GM12892 (cell line): ENCODE measurements around the gene WFDC1.

Source experiments
- DNase-seq: peaks from one replicate; pipeline ENCODE4 v3.0.0; 2011; ENCODE audit not compliant: insufficient read length
- FAIRE-seq: peaks from 2 replicates; lab custom pipeline; 2011; peaks lifted over from hg19 to GRCh38; lab: Jason Lieb, UNC
- POLR2A ChIP-seq: IDR thresholded peaks from 2 replicates; pipeline ENCODE4 v1.6.1; 2011; ENCODE audit warnings: low read depth, low read length, control low read depth
- POLR2AphosphoS5 ChIP-seq: IDR thresholded peaks from 2 replicates; pipeline ENCODE4 v1.6.1; 2011; ENCODE audit warnings: low read depth, low read length, control low read depth
- TAF1 ChIP-seq: IDR thresholded peaks from 2 replicates; pipeline ENCODE4 v1.6.1; 2011; ENCODE audit warnings: low read depth, mild to moderate bottlenecking, control low read depth, low read length, borderline replicate concordance

The WFDC1 gene

DNA sequence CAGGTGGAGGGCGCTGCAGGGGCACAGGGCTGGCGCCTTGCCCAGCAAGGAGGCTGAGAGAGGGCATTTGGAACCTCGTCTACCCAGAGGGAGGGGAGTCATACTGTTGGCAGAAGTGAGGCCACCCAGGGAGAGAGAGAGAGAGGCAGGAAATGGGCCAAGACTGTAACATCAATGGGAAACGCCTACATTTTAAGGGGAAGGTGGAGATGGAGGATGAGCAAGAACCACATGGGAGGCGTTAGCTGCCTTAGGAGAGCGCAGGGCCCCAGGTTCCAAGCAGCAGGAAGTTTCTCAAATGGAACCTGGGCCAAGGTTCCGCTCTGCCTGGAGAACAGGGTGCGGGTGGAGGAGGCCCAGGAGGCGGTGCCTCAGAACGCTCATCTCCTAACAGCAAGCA, 2.7 kb upstream of the WFDC1 start:
- TF ChIP-seq POLR2A (no peak), TAF1 (no peak), POLR2AphosphoS5 (no peak)
- FAIRE-seq (no peak), DNase-seq (no peak)

DNA sequence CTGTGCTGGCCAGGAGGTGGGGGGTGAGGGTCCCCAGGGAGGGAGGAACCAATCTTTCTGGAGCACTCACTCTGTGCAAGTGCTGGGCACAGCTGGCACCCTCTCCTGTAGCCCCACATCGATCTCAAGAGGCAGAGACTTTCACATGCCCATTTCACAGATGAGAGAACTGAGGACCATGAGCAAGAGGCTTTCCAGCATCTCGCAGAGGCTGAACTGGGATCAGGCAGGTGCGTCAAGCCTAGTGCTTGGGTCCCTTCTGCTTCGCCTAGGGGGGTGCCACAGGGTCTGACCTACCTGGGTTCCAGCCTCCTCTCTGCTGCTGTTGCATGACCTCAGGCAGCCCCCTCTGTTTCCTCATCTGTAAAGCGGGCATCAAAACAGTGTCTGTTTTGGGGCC, 1.3 kb upstream of the WFDC1 start:
- DNase-seq (no peak), FAIRE-seq (no peak)
- no peak for TF ChIP-seq POLR2A
- TF ChIP-seq TAF1, result no peak
- no peak for TF ChIP-seq POLR2AphosphoS5

- DNase-seq (no peak), FAIRE-seq (no peak)
- TF ChIP-seq TAF1 (no peak), POLR2AphosphoS5 (no peak), POLR2A (no peak)
Measured at GRCh38 chr16:84294117-84294516, 561 bp upstream of the WFDC1 start.

- no peak for FAIRE-seq
- no peak for TF ChIP-seq TAF1
- TF ChIP-seq POLR2AphosphoS5, result no peak
- no peak for TF ChIP-seq POLR2A
Measured at GRCh38 chr16:84295203-84295860, 654 bp downstream of the WFDC1 start.

DNA sequence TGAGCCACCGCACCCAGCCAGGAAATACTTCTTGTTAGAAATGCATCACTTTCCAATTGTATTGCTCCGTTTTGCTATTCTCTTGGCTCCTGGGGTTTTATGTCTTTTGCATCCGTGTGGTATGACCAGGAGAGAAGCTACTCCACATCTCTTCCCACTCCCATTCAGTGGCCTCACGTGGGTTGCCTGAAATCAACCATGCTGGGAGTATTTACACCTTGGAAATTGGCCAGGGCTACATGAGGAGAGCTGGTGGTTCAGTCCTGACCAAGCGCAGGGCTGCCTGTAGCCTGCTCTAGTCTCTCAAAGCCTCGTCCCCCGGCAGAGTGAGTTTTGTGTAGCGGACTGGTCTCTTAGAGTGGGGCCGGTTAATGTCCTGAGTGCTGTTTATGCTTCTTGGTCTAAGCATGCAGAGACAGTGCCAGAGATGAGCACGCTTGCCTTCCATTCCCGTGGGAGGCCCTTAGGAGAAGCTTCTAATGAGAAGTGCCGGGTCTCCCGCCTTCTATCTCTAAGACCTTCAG, 3.8 kb downstream of the WFDC1 start:
- no peak for TF ChIP-seq POLR2A
- no peak for TF ChIP-seq POLR2AphosphoS5
- no peak for TF ChIP-seq TAF1
- FAIRE-seq, result no peak
- no peak for DNase-seq

More at GRCh38 chr16:84295203-84295860, 654 bp downstream of the WFDC1 start:
- no peak for DNase-seq

DNA sequence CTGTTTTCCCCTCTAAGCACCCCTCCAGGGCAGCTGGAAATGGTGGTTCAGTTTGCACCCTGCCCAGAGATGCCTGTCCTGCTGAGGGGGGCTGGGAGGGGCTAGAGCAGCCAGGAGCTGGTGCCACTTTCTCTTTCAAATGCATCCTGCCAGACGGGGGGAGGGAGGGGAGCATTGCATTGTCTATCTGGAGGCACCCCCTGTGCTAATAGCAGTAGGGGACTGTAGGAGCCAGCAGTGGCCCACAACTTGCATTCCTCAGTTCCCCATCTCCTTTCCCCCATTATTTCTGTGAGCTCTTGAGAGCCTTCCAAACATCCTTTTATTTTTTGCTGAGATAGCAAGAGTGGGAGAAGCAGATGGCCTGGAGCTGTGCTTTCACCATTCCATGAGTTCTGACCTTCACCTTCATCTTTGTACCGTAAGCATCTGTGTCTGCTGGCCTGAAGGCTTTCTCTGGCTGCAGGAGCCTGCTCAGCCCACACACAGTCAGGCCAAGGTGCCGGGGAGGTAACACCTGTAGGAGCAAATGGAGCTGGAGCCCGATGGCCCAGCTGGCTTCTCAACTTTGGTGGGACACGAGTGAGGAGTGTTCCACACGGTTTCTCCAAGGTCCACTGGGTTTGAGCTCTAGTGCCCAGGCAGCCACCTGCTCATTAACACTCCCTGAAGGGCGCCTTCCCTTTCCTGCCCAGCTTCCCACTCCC, 5.2 kb downstream of the WFDC1 start:
- FAIRE-seq (no peak), DNase-seq (no peak)
- no peak for TF ChIP-seq TAF1
- TF ChIP-seq POLR2A, result no peak
- no peak for TF ChIP-seq POLR2AphosphoS5

- TF ChIP-seq TAF1 (no peak), POLR2AphosphoS5 (no peak), POLR2A (no peak)
- DNase-seq, result no peak
- FAIRE-seq, result no peak
Measured at GRCh38 chr16:84302111-84302954, 7.7 kb downstream of the WFDC1 start.

DNA sequence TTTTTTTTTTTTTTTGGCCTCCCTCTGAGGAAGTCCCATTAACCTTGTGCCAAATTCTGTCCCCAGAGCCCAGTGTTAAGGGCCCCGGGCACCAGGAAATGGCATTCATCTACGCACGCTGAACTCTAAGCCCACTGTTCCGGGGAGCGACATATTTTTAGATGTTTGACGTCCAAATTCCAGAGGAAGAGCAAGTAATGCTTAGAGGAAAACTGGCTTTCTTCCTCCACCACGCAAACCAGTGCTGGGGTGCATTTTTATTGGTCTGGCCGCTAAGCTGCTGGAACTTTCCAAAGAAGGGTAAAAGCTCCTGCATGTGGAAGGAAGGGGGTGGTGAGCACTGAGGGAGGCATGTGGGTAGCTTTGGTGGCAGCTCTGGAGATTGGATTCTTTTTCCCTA, 8.3 kb downstream of the WFDC1 start:
- DNase-seq, result no peak
- TF ChIP-seq POLR2AphosphoS5, result no peak
- no peak for TF ChIP-seq TAF1
- no peak for TF ChIP-seq POLR2A
- FAIRE-seq, result no peak

GRCh38 chr16:84303516-84303915, 8.8 kb downstream of the WFDC1 start:
- no peak for FAIRE-seq

DNA sequence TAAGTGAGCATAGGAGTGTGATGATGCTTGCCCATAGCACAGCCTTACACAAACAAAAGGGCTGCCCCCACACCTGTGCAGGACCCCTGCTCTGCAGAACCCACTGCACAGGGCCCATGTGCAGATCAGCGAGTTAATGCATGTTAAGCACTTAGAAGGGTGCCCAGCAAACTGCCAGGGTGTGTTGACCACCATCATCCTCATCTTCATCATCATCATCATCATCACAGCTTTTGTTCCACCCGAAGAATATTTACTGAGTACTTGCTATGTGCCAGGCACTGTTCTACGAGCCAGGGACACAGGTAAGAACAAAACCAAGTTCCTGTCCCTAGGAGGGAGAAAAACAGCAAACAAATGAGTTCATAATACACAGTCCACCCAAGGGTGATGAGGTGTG, 11.9 kb downstream of the WFDC1 start:
- DNase-seq, result no peak
- TF ChIP-seq TAF1 (no peak), POLR2AphosphoS5 (no peak), POLR2A (no peak)
- FAIRE-seq, result no peak

More at GRCh38 chr16:84303516-84303915, 8.8 kb downstream of the WFDC1 start:
- no peak for DNase-seq
- TF ChIP-seq POLR2AphosphoS5, result no peak
- TF ChIP-seq TAF1, result no peak
- no peak for TF ChIP-seq POLR2A
